Fibroblast of lung (primary cell): ENCODE measurements around the gene DIP2C.

Experiments used
- EZH2 ChIP-seq: IDR thresholded peaks from 2 replicates; pipeline ENCODE4 v1.5.1; 2012; ENCODE audit warnings: low read length, control low read depth, mild to moderate bottlenecking; ENCODE audit errors: missing control alignments
- TF ChIP-seq, protein P1 (sequence below), 2 donors: IDR thresholded peaks in 1 of 2; conservative IDR thresholded peaks in 1 of 2; 1 replicate in 1 of 2; 2 replicates in 1 of 2; pipeline ENCODE4 v1.5.1; 2011 to 2012; ENCODE audit warnings: low read length in 2 of 2, control low read depth in 1 of 2, inconsistent platforms in 1 of 2, low read depth in 1 of 2, mild to moderate bottlenecking in 1 of 2

DNA sequence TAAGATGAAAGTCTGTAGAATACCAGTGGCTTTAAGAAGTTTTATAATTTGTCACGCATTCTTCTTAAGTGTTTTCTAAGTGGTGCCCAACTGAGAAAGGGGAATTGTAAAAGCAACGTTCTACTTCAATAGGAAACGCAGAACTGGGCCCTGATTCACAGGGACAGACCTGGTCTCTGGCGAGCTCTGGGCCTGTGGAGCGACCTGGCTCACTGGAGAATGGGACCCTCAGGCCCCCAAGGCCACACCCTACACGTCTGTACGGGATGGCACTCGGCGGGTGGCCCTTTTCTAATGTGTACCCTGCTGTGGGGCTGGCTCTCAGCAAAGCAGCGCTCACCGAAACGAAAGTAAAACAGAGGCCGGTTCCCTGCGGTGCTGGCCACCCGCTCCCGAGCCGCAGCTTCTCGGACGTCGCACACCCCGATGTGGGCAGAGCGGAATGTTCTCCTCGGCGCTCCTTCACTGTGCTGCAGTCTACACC is 205.0 kb downstream of the DIP2C start:
- TF ChIP-seq, protein P1, sequence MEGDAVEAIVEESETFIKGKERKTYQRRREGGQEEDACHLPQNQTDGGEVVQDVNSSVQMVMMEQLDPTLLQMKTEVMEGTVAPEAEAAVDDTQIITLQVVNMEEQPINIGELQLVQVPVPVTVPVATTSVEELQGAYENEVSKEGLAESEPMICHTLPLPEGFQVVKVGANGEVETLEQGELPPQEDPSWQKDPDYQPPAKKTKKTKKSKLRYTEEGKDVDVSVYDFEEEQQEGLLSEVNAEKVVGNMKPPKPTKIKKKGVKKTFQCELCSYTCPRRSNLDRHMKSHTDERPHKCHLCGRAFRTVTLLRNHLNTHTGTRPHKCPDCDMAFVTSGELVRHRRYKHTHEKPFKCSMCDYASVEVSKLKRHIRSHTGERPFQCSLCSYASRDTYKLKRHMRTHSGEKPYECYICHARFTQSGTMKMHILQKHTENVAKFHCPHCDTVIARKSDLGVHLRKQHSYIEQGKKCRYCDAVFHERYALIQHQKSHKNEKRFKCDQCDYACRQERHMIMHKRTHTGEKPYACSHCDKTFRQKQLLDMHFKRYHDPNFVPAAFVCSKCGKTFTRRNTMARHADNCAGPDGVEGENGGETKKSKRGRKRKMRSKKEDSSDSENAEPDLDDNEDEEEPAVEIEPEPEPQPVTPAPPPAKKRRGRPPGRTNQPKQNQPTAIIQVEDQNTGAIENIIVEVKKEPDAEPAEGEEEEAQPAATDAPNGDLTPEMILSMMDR (conservative IDR thresholded peaks at IDR 0.05 in 1 of 2, IDR thresholded peaks at IDR 0.05 in 1 of 2; ENCODE audit: low read depth in 1 of 2, low read length in 2 of 2): no peak
- TF ChIP-seq EZH2: no peak
